K562 treated with DMSO at 1 percent for 12 hours (cell line): ENCODE measurements around the gene PSMG1. TPM values are rescaled to one million over a fixed set of nuclear protein-coding genes. Genes with fewer than 3 reads are reported as not detected.

ENCODE experiments used
- total RNA-seq: library from RNA; unstranded; fragments of 300-600 nt; gene quantifications from 2 replicates; pipeline ENCODE4 v1.2.3, GENCODE V29; 2022; ENCODE audit not compliant: insufficient read depth

The PSMG1 gene, protein sequence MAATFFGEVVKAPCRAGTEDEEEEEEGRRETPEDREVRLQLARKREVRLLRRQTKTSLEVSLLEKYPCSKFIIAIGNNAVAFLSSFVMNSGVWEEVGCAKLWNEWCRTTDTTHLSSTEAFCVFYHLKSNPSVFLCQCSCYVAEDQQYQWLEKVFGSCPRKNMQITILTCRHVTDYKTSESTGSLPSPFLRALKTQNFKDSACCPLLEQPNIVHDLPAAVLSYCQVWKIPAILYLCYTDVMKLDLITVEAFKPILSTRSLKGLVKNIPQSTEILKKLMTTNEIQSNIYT
- total RNA-seq, result 92.6 and 105 TPM in 2 replicates

DNA sequence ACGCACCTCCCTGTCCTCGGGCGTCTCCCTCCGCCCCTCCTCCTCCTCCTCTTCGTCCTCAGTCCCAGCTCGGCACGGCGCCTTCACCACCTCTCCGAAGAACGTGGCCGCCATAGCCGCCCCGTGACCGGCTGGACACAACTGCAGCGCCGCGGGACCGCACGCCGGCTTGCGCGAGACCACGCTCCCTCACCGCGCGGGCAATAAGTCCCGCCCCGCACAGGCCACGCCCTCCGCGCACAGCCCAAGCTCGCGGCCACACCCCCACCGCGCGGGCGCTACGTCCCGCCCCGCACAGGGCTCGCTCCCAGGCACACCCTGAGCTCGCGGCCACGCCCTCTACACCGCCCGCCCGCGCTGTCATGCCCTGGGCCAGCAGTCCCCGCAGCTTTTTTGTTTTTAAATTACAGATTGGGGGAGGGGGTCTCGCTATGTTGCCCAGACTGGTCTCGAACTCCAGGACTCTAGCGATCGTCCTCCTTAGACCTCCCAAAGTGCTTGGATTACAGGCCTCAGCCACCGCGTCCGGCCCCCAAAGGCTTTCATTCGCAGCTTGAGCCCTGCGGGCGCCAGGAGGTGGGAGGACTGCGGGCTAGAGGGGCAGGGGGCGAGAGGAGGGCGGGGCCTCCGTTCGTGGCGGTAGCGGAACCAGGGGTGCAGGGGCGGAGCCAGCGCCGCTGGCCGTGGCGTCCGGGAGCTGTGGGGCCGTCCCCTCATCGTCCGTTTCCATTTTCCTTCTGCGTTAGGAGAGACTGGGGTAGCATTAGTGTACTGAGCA, at the start of gene PSMG1:
Gene PSMG1 (minus strand): TSS at position 180 of the 778 bp plus-strand sequence. CDS start 66 bp downstream, at position 114.

Other genes with a start within 250 kb of the PSMG1 start
- gene BRWD1, start 130.2 kb upstream of the PSMG1 start, total RNA-seq, result 6.7 and 18.7 TPM in 2 replicates
- gene HMGN1, start 165.6 kb upstream of the PSMG1 start, total RNA-seq, result 305 and 444 TPM in 2 replicates